ENCODE measurements around the gene CSMD2.

CSMD2 gene

DNA sequence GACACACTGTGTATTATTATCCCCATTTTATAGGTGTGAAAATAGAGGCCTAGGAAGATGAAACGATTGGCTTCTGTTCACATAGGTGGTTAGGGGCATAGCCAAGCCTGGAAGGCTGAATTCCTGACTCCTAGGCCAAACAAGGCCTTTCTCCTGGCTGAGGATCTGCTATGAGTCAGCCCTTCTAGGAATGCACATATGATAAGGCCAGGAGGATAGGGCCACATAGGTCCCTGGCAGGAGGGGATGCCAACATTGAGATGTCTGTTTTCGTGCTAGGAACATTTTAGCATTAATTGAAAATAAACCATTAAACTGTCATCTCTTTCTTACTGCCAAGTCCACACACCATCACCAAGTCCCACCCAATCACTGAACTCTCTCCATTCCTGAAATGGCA is 9.2 kb downstream of the CSMD2 start:
- H3K27ac ChIP-seq, result no peak overlapping the region
- TF ChIP-seq, protein P1, sequence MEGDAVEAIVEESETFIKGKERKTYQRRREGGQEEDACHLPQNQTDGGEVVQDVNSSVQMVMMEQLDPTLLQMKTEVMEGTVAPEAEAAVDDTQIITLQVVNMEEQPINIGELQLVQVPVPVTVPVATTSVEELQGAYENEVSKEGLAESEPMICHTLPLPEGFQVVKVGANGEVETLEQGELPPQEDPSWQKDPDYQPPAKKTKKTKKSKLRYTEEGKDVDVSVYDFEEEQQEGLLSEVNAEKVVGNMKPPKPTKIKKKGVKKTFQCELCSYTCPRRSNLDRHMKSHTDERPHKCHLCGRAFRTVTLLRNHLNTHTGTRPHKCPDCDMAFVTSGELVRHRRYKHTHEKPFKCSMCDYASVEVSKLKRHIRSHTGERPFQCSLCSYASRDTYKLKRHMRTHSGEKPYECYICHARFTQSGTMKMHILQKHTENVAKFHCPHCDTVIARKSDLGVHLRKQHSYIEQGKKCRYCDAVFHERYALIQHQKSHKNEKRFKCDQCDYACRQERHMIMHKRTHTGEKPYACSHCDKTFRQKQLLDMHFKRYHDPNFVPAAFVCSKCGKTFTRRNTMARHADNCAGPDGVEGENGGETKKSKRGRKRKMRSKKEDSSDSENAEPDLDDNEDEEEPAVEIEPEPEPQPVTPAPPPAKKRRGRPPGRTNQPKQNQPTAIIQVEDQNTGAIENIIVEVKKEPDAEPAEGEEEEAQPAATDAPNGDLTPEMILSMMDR (conservative IDR thresholded peaks at IDR 0.05), result no peak

DNA sequence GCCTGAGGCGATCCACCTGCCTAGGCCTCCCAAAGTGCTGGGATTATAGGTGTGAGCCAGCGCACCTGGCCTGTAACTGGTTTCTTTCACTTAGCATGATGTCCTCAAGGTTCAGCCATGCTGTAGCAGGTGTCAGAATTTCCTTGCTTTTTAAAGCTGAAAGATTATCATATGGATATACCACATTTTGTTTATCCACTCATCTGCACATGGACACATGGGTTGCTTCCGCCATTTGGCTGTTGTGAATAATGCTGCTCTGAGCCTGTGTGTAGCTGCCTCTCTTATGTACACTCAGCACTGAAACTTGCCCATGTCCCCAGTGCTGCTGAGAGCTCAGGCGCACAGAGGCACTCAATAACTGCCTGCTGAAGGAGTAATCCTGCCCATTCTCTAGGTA is 11.8 kb downstream of the CSMD2 start:
- TF ChIP-seq, protein P1 (conservative IDR thresholded peaks at IDR 0.05), result no peak
- H3K27ac ChIP-seq, result no peak overlapping the region

DNA sequence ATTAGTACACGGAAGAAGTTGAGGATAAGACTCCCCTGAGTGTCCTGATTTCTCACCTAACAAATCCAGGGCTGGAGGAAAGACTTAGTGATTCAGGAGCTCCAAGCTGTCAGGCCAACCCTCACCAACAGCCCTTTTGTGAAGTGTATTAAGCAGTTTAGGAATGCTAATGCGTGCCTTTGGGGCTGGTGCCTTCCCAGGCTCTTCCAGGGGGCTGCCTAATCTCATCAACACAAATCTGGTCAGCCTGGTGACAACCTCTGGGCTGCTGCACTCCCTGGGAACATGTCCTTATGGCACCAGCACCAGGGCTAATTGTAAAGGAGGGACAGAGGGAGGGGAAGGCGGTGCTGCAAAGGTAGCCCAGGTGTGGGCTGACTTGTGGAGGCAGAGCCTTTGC is 15.5 kb downstream of the CSMD2 start:
- TF ChIP-seq, protein P1 (conservative IDR thresholded peaks at IDR 0.05), result no peak
- H3K27ac ChIP-seq, result no peak overlapping the region

DNA sequence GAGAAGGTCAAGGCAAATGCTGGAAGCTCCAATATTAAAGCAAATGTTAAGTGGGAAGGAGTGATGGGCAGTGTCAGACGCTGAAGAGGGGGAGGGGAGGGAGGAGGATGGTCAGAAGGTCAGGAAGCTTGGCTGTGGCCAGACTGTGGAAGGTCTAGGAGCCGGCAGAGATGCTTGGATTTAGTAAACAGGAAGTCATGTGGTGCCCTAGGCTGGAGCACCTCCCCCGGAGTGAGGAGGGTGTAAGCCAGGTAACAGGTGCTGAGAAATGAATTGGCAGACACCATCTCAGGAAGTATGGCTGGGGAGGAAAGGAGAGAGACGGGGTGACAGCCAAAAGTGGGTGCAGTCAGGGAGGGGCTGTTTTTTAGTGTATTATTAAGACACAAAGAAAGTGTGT is 17.7 kb downstream of the CSMD2 start:
- TF ChIP-seq, protein P1 (conservative IDR thresholded peaks at IDR 0.05), result no peak
- no peak overlapping the region for H3K27ac ChIP-seq

- TF ChIP-seq, protein P1 (conservative IDR thresholded peaks at IDR 0.05), result no peak
- no peak overlapping the region for H3K27ac ChIP-seq
These were observed 20.3 kb downstream of the CSMD2 start for GRCh38 chr1:34144766-34145165.

DNA sequence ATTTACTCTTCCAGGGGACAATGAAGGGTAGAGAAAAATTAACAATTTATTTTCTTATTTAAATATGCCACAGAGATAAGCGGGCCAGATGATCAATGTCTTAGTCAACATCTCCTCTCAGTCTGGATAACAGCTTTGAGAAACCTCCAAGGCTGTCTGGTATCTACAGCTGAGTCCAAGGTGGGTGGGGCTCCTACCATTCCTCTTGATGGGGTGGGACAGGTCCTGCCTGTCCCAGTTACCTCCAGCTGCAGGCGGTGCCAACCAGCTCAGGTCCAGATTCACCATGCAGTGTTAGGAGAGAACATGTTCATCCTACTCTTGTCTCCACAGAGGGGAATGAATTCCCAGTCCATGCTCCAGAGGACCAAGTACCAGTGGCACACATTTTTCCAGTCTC is 21.1 kb downstream of the CSMD2 start:
- no peak overlapping the region for H3K27ac ChIP-seq
- TF ChIP-seq, protein P1 (conservative IDR thresholded peaks at IDR 0.05), result no peak

- H3K27ac ChIP-seq, result no peak overlapping the region
- TF ChIP-seq, protein P1 (conservative IDR thresholded peaks at IDR 0.05), result no peak
These were observed 24.9 kb downstream of the CSMD2 start for GRCh38 chr1:34140011-34140676.

Data from VCaP (cell line).